Adipocyte (in vitro differentiated cells): ENCODE data around the gene PLCXD3.

Experiments used
- DNase-seq: peaks from one replicate; pipeline ENCODE4 v3.0.0-alpha.2; 2015; ENCODE audit warnings: low read depth
- H3K27me3 ChIP-seq: replicated peaks from 2 replicates; pipeline ENCODE4 v1.7.0; 2013; ENCODE audit warnings: mild to moderate bottlenecking, low read length, moderate library complexity; ENCODE audit not compliant: control insufficient read depth, insufficient read depth
- H3K36me3 ChIP-seq: 2 replicates; pipeline ENCODE4 v1.7.0; 2013; ENCODE audit warnings: low read length, mild to moderate bottlenecking, moderate library complexity; ENCODE audit not compliant: control insufficient read depth, insufficient read depth, severe bottlenecking
- H3K4me1 ChIP-seq: 2 replicates; pipeline ENCODE4 v1.7.0; 2013; ENCODE audit warnings: mild to moderate bottlenecking, low read length, moderate library complexity; ENCODE audit not compliant: control insufficient read depth, insufficient read depth
- H3K4me3 ChIP-seq: 2 replicates; pipeline ENCODE4 v1.7.0; 2013; ENCODE audit warnings: mild to moderate bottlenecking, low read length, moderate library complexity
- H3K9ac ChIP-seq: 2 replicates; pipeline ENCODE4 v1.7.0; 2013; ENCODE audit warnings: mild to moderate bottlenecking, low read length, moderate library complexity
- H3K9me3 ChIP-seq: 2 replicates; pipeline ENCODE4 v1.7.0; 2013; ENCODE audit warnings: mild to moderate bottlenecking, low read length, moderate library complexity; ENCODE audit not compliant: control insufficient read depth

The PLCXD3 gene

DNA sequence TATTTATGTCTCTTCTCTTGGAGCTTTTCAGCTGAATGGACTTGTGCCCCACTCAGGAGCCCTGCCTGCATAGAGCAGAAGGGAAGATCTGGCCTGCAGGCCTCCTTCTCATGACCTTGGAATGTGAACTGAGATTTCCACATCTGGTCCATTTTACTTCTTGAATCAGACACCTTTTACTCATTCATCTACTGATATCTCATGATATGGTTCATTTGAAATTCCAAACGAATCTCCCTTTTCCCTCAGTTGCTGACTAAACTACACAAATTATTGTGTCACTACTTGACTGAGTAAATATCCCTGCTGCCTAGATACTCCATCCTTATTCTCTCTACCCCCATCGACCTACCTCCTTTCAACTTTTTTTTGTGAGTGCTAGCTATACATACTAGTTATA lies 138.7 kb downstream of the PLCXD3 start:
- H3K9me3 ChIP-seq: no peaks in the 10 kb centered on the region
- H3K27me3 ChIP-seq: no peaks in the 10 kb centered on the region
- peaks cover 25% of the 10 kb centered on the region for H3K4me1 ChIP-seq
- no peaks in the 10 kb centered on the region for H3K36me3 ChIP-seq
- peak; percentile 60 for DNase-seq
- H3K4me3 ChIP-seq: no peak overlapping the region
- H3K9ac ChIP-seq: no peak overlapping the region

DNA sequence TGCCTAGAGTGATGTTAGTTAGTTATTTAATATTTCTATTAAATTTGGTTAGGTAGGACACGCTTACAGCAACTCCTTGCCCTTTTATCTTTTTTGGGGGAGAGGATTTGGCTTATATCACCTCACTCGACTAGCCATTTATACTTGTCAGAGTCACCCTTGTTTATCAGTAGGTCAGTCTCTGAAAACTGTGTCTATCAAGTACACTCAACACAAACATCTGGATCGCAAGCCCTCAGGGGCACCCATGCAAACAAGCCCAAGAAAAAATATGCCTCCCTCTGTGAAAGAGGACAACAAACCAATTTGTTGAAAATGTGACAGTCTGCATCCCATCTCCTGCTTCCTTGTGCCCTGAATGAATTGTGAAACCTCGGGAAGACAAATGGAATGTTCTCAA lies 139.9 kb downstream of the PLCXD3 start:
- H3K27me3 ChIP-seq: no peaks in the 10 kb centered on the region
- no peak overlapping the region for H3K4me3 ChIP-seq
- DNase-seq: no peak
- H3K4me1 ChIP-seq: peaks cover 25% of the 10 kb centered on the region
- no peaks in the 10 kb centered on the region for H3K9me3 ChIP-seq
- peak overlapping the region; percentile 9 for H3K9ac ChIP-seq
- H3K36me3 ChIP-seq: no peaks in the 10 kb centered on the region

GRCh38 chr5:41369799-41370198 lies 140.6 kb downstream of the PLCXD3 start:
- H3K4me1 ChIP-seq: peaks cover 29% of the 10 kb centered on the region
- no peaks in the 10 kb centered on the region for H3K36me3 ChIP-seq
- no peaks in the 10 kb centered on the region for H3K9me3 ChIP-seq
- no peaks in the 10 kb centered on the region for H3K27me3 ChIP-seq
- H3K4me3 ChIP-seq: no peak overlapping the region
- no peak for DNase-seq
- H3K9ac ChIP-seq: no peak overlapping the region

GRCh38 chr5:41368158-41368557 lies 142.2 kb downstream of the PLCXD3 start:
- no peaks in the 10 kb centered on the region for H3K27me3 ChIP-seq
- no peak overlapping the region for H3K9ac ChIP-seq
- H3K4me3 ChIP-seq: no peak overlapping the region
- H3K4me1 ChIP-seq: peaks cover 42% of the 10 kb centered on the region
- H3K36me3 ChIP-seq: no peaks in the 10 kb centered on the region
- peak; percentile 38 for DNase-seq
- H3K9me3 ChIP-seq: no peaks in the 10 kb centered on the region

DNA sequence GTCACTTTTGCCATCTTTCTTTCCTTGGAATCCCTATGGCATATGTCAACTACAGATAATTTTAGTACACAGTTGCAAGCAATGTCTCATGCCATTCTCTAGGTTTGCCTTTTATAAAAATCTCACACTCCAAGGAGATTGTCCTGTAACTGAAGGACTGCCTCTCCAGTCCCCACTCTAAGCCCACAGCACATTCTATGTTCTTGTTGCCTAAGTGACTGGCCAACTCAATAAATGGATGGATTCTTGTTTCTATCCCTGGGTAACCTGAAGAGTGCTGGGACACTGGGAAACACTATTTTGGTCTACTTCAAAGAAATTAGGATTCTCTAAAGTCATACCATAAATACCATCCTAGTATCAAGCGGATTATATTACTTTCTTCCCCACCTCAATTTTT lies 145.0 kb downstream of the PLCXD3 start:
- Histone ChIP-seq H3K36me3 (no peaks in the 10 kb centered on the region), H3K4me1 (peaks cover 32% of the 10 kb centered on the region), H3K4me3 (no peak overlapping the region), H3K9me3 (no peaks in the 10 kb centered on the region), H3K9ac (no peak overlapping the region), H3K27me3 (no peaks in the 10 kb centered on the region)
- DNase-seq: no peak

- no peak for DNase-seq
- Histone ChIP-seq H3K9me3 (no peaks in the 10 kb centered on the region), H3K9ac (no peak overlapping the region), H3K36me3 (no peaks in the 10 kb centered on the region), H3K4me1 (peaks cover 32% of the 10 kb centered on the region), H3K4me3 (no peak overlapping the region), H3K27me3 (no peaks in the 10 kb centered on the region)
These were observed 146.1 kb downstream of the PLCXD3 start for GRCh38 chr5:41364346-41364745.

- Histone ChIP-seq H3K4me1 (peaks cover 31% of the 10 kb centered on the region), H3K36me3 (no peaks in the 10 kb centered on the region), H3K4me3 (no peak overlapping the region), H3K9ac (no peak overlapping the region), H3K27me3 (no peaks in the 10 kb centered on the region), H3K9me3 (no peaks in the 10 kb centered on the region)
- no peak for DNase-seq
These were observed 146.9 kb downstream of the PLCXD3 start for GRCh38 chr5:41363343-41363986.

- no peaks in the 10 kb centered on the region for H3K36me3 ChIP-seq
- peaks cover 7% of the 10 kb centered on the region for H3K4me1 ChIP-seq
- no peaks in the 10 kb centered on the region for H3K9me3 ChIP-seq
- H3K9ac ChIP-seq: no peak overlapping the region
- H3K4me3 ChIP-seq: no peak overlapping the region
- no peaks in the 10 kb centered on the region for H3K27me3 ChIP-seq
- DNase-seq: no peak
These were observed 153.6 kb downstream of the PLCXD3 start for GRCh38 chr5:41356786-41357185.

DNA sequence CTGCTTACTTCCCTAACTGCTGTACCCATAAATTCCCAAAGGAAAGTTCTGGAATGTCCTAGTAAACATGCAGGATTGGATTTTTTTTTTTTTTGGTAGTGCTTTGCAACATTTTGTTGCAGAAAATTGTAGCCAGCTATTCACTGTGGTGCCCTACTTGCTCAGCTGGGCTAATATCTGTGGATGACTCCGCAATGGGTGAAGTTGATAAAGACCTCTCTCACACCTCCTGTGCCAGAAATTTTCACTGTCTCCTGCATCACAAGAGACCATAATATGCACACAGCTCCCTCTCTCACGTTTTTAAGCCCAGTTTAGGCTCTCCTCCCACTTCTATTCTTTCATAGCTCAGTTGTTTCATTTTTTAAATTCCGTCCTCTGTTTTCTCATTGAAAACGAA lies 160.6 kb downstream of the PLCXD3 start:
- peaks cover 21% of the 10 kb centered on the region for H3K4me1 ChIP-seq
- H3K36me3 ChIP-seq: no peaks in the 10 kb centered on the region
- H3K9me3 ChIP-seq: no peaks in the 10 kb centered on the region
- no peak overlapping the region for H3K4me3 ChIP-seq
- no peak overlapping the region for H3K9ac ChIP-seq
- no peak for DNase-seq
- H3K27me3 ChIP-seq: no peaks in the 10 kb centered on the region

DNA sequence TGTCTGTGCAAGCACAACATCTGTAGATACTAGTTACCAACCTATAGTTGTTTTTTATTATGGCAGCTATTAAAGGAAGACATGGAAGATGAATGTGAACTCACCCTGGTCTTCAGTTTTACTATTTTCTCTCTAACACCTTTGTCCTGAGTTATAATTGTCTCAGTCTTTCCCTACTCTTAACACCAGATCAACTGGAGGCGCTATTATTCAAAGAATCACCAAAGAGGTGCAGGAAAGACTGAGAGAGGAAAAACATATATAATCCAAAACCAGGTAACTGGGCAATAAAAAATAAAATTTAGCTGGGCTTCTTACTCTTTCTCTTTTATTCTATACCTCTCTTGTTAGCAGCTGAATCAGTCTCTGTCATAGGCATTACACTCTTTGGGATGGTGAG lies 162.8 kb downstream of the PLCXD3 start:
- Histone ChIP-seq H3K36me3 (no peaks in the 10 kb centered on the region), H3K27me3 (no peaks in the 10 kb centered on the region), H3K9me3 (no peaks in the 10 kb centered on the region), H3K9ac (no peak overlapping the region), H3K4me1 (peaks cover 22% of the 10 kb centered on the region), H3K4me3 (no peak overlapping the region)
- DNase-seq: no peak

GRCh38 chr5:41346609-41347008 lies 163.8 kb downstream of the PLCXD3 start:
- peak; percentile 34 for DNase-seq
- Histone ChIP-seq H3K36me3 (no peaks in the 10 kb centered on the region), H3K9me3 (no peaks in the 10 kb centered on the region), H3K4me3 (no peak overlapping the region), H3K9ac (no peak overlapping the region), H3K4me1 (peaks cover 22% of the 10 kb centered on the region), H3K27me3 (no peaks in the 10 kb centered on the region)

DNA sequence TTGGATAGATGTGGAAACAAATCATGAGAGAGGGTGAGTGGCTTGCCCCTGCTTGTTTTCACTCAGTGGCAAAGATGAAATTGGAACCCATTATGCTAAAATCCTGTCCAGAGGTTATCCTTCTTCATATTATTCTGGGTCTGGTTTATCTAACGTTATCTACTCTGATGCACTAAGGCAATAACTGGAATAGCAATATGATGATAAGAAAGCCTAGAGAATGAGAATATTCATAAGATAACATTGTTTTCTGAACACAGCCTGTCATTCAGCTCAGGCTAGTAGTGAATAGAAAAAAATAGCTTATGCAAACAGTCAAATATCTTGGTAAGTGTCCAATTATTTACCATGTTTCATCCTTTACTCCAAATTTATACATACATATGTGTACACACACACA lies 165.1 kb downstream of the PLCXD3 start:
- DNase-seq: no peak
- Histone ChIP-seq H3K4me1 (peaks cover 22% of the 10 kb centered on the region), H3K36me3 (no peaks in the 10 kb centered on the region), H3K4me3 (no peak overlapping the region), H3K27me3 (no peaks in the 10 kb centered on the region), H3K9me3 (no peaks in the 10 kb centered on the region), H3K9ac (no peak overlapping the region)
